Fibroblast of villous mesenchyme (primary cell): ENCODE measurements around the gene SALL1. TPM values are rescaled to one million over a fixed set of nuclear protein-coding genes. Genes with fewer than 3 reads are reported as not detected.

ENCODE experiments used
- DNase-seq: peaks from one replicate; pipeline ENCODE4 v3.0.0-alpha.2; 2010; ENCODE audit warnings: low read depth
- H3K4me3 ChIP-seq: 2 replicates; pipeline ENCODE4 v1.5.1; 2011; ENCODE audit warnings: low read depth, mild to moderate bottlenecking, low read length
- CTCF ChIP-seq: IDR thresholded peaks from 2 replicates; pipeline ENCODE4 v1.5.1; 2012; ENCODE audit warnings: low read depth, mild to moderate bottlenecking, low read length; ENCODE audit not compliant: insufficient read depth
- total RNA-seq: library from RNA; depleted of rRNA; stranded (reverse); fragments of >200 nt; gene quantifications from 2 replicates; pipeline ENCODE4 v1.2.3, GENCODE V29; 2012

The SALL1 gene
- total RNA-seq, 1 donor, result 3.5 TPM

GRCh38 chr16:51149251-51149661 is 1.8 kb downstream of the SALL1 start:
- TF ChIP-seq CTCF, result no peak
- DNase-seq, result no peak
- H3K4me3 ChIP-seq, result peak overlapping the region; percentile 64

- DNase-seq, result peak; percentile 74
- TF ChIP-seq CTCF, result no peak
- H3K4me3 ChIP-seq, result peak overlapping the region; percentile 64
Measured at GRCh38 chr16:51148678-51149228, 2.3 kb downstream of the SALL1 start.

GRCh38 chr16:51147776-51148677 is 3.0 kb downstream of the SALL1 start:
- peak; percentile 48 for DNase-seq
- H3K4me3 ChIP-seq, result peak overlapping the region; percentile 29
- TF ChIP-seq CTCF, result no peak

GRCh38 chr16:51146256-51146924 is 4.7 kb downstream of the SALL1 start:
- TF ChIP-seq CTCF, result peak; percentile 49
- DNase-seq, result peak; percentile 59
- H3K4me3 ChIP-seq, result peak overlapping the region; percentile 4

- no peak for TF ChIP-seq CTCF
- no peak overlapping the region for H3K4me3 ChIP-seq
- no peak for DNase-seq
Measured at GRCh38 chr16:51144203-51144602, 6.9 kb downstream of the SALL1 start.

GRCh38 chr16:51143196-51143977 is 7.7 kb downstream of the SALL1 start:
- TF ChIP-seq CTCF, result no peak
- no peak for DNase-seq
- no peak overlapping the region for H3K4me3 ChIP-seq
